Cardiac fibroblast (primary cell): ENCODE data around the gene RNF114.

Experiments used
- DNase-seq, 2 donors: peaks; one replicate each; pipeline versions ENCODE4 v3.0.0 to v3.0.0-alpha.2; 2010; ENCODE audit warnings: low read depth in 2 of 2
- H3K4me3 ChIP-seq, 2 donors: replicated peaks in 1 of 2; 1 replicate in 1 of 2; 2 replicates in 1 of 2; pipeline ENCODE4 v1.5.1; 2011; ENCODE audit warnings: low read depth in 2 of 2, low read length in 2 of 2, mild to moderate bottlenecking in 2 of 2, moderate library complexity in 1 of 2
- CTCF ChIP-seq: IDR thresholded peaks from one replicate; pipeline ENCODE4 v1.5.1; 2011; ENCODE audit warnings: low read depth, mild to moderate bottlenecking, low read length, inconsistent platforms

RNF114 gene

GRCh38 chr20:50001784-50002311 is 65.7 kb downstream of the RNF114 start:
- DNase-seq = no peak

GRCh38 chr20:50003253-50003656 is 67.1 kb downstream of the RNF114 start:
- peak; percentile 97 to 98 for DNase-seq
- no peak for TF ChIP-seq CTCF
- H3K4me3 ChIP-seq = no peak overlapping the region

More at GRCh38 chr20:50001784-50002311, 65.7 kb downstream of the RNF114 start:
- no peak for TF ChIP-seq CTCF
- H3K4me3 ChIP-seq = no peak overlapping the region
